HepG2 (cell line): Measurements from ENCODE around the gene TUBGCP4. TPM values are rescaled to one million over a fixed set of nuclear protein-coding genes. Genes with fewer than 3 reads are reported as not detected.

ENCODE experiments used
- ATAC-seq: fragments of 200-7000 bp; cut with Tn5 transposase; 3 replicates; pipeline ENCODE4 v1.9.1; 2020; ENCODE audit warnings: mild to moderate bottlenecking, moderate library complexity
- BruUV-seq: library from RNA; stranded (reverse); fragments of 400-500 nt; replicated peaks from 2 replicates; lab custom pipeline; 2021; lab: Mats Ljungman, UMichigan
- CTCF ChIA-PET: fragments of 300-600 bp; formaldehyde crosslinking; extraction: SDS; loops from one replicate; lab custom pipeline; 2021; ENCODE audit warnings: low total read pairs, inconsistent platforms, low intra/inter-chr PET ratio; lab: Yijun Ruan, JAX
- POLR2A ChIA-PET: fragments of 350-600 bp; sonication (Branson Sonifier 250); formaldehyde crosslinking; loops from one replicate; lab custom pipeline; 2020; ENCODE audit warnings: antibody characterized with exemption, inconsistent platforms; lab: Yijun Ruan, JAX
- DNase-seq: peaks from one replicate; pipeline ENCODE4 v3.0.0-alpha.2; 2015; ENCODE audit warnings: low spot score
- FAIRE-seq: peaks from 3 replicates; lab custom pipeline; 2011; peaks lifted over from hg19 to GRCh38; lab: Jason Lieb, UNC
- H2AFZ ChIP-seq: one replicate; pipeline ENCODE4 v1.6.1; 2011; ENCODE audit warnings: low read length, inconsistent platforms
- H3K27ac ChIP-seq: fragments of 300-600 bp; 3 replicates; pipeline ENCODE4 v1.8.0; 2011; ENCODE audit warnings: mixed run types, mild to moderate bottlenecking, mixed read lengths, low read length, inconsistent platforms; ENCODE audit not compliant: insufficient read depth; ENCODE audit errors: extremely low read length
- H3K27me3 ChIP-seq, 2 experiments: fragments of 200-600 bp in 1 of 2; 2 replicates in 1 of 2; 3 replicates in 1 of 2; pipeline versions ENCODE4 v1.6.0 to v1.8.0; 2011; ENCODE audit warnings: low read length in 2 of 2, mild to moderate bottlenecking in 2 of 2, moderate library complexity in 2 of 2, inconsistent platforms in 1 of 2; ENCODE audit not compliant: insufficient read depth in 2 of 2, control insufficient read depth in 1 of 2
- H3K36me3 ChIP-seq, 2 experiments: fragments of 200-600 bp in 1 of 2; replicated peaks in 1 of 2; 2 replicates in 1 of 2; 3 replicates in 1 of 2; pipeline versions ENCODE4 v1.5.1 to v1.8.0; 2011; ENCODE audit warnings: low read length in 2 of 2, inconsistent platforms in 1 of 2; ENCODE audit not compliant: insufficient read depth in 2 of 2, control insufficient read depth in 1 of 2
- H3K4me1 ChIP-seq: 2 replicates; pipeline ENCODE4 v1.5.1; 2012; ENCODE audit warnings: low read length, inconsistent platforms; ENCODE audit not compliant: insufficient read depth
- H3K4me2 ChIP-seq: 2 replicates; pipeline ENCODE4 v1.6.0; 2011; ENCODE audit warnings: low read depth, low read length, inconsistent platforms
- H3K4me3 ChIP-seq, 3 experiments: fragments of 200-600 bp in 1 of 3; sonication (generic), shearing (Covaris generic) in 1 of 3; replicated peaks in 1 of 3; 2 replicates each; pipeline ENCODE4 v1.5.1; 2011 to 2016; ENCODE audit warnings: low read length in 3 of 3, inconsistent platforms in 2 of 3, low read depth in 2 of 3, mild to moderate bottlenecking in 2 of 3, control low read depth in 1 of 3, mixed read lengths in 1 of 3; ENCODE audit not compliant: insufficient read depth in 1 of 3
- H3K79me2 ChIP-seq: one replicate; pipeline ENCODE4 v1.6.1; 2011; ENCODE audit warnings: low read length, inconsistent platforms; ENCODE audit not compliant: insufficient read depth
- H3K9ac ChIP-seq: 2 replicates; pipeline ENCODE4 v1.6.0; 2011; ENCODE audit warnings: mild to moderate bottlenecking, low read depth, low read length, inconsistent platforms; ENCODE audit not compliant: insufficient read depth
- H3K9me3 ChIP-seq: 2 replicates; pipeline ENCODE4 v1.5.1; 2012; ENCODE audit warnings: mild to moderate bottlenecking, low read length
- H4K20me1 ChIP-seq: 2 replicates; pipeline ENCODE4 v1.6.0; 2011; ENCODE audit warnings: inconsistent platforms, mild to moderate bottlenecking, low read length, moderate library complexity; ENCODE audit not compliant: insufficient read depth
- ATF7 ChIP-seq, 2 experiments: fragments of 450-650 bp in 1 of 2; sonication (generic) in 1 of 2; formaldehyde crosslinking in 1 of 2; IDR thresholded peaks; 2 replicates each; pipeline versions ENCODE4 v1.4.0 to v1.6.1; 2016 to 2020; ENCODE audit warnings: antibody characterized with exemption in 1 of 2, mild to moderate bottlenecking in 1 of 2, missing genetic modification reagents in 1 of 2
- KDM4B ChIP-seq: sonication (generic); formaldehyde crosslinking; IDR thresholded peaks from 2 replicates; pipeline ENCODE4 v1.4.0; 2020; ENCODE audit warnings: missing genetic modification reagents
- NFIB ChIP-seq: sonication (generic); formaldehyde crosslinking; IDR thresholded peaks from 2 replicates; pipeline ENCODE4 v1.9.0; 2021; ENCODE audit warnings: missing genetic modification reagents, mild to moderate bottlenecking, borderline replicate concordance
- POLR2AphosphoS5 ChIP-seq: IDR thresholded peaks from 2 replicates; pipeline ENCODE4 v1.6.1; 2012; ENCODE audit warnings: low read depth, low read length
- SMARCC2 ChIP-seq: fragments of 450-650 bp; IDR thresholded peaks from 2 replicates; pipeline ENCODE4 v1.6.1; 2017; ENCODE audit warnings: antibody characterized with exemption, mild to moderate bottlenecking
- SMC3 ChIP-seq: IDR thresholded peaks from 2 replicates; pipeline ENCODE4 v1.6.1; 2011; ENCODE audit warnings: low read length, improper control_type of control experiment
- SRF ChIP-seq: IDR thresholded peaks from 2 replicates; pipeline ENCODE4 v1.6.1; 2011; ENCODE audit warnings: mild to moderate bottlenecking, low read depth, low read length, moderate library complexity
- TBX2 ChIP-seq: sonication (generic); formaldehyde crosslinking; IDR thresholded peaks from 2 replicates; pipeline ENCODE4 v1.5.0; 2020; ENCODE audit warnings: missing genetic modification reagents, mild to moderate bottlenecking, borderline replicate concordance
- ZEB1 ChIP-seq: IDR thresholded peaks from 2 replicates; pipeline ENCODE4 v1.6.1; 2012; ENCODE audit warnings: mild to moderate bottlenecking, low read depth, inconsistent platforms; ENCODE audit not compliant: insufficient replicate concordance
- ZFYVE20 ChIP-seq: sonication (generic); formaldehyde crosslinking; IDR thresholded peaks from 2 replicates; pipeline ENCODE4 v1.8.0; 2023; ENCODE audit warnings: low read depth, mild to moderate bottlenecking, moderate library complexity, missing genetic modification reagents, borderline replicate concordance
- ZNF333 ChIP-seq: sonication (generic); formaldehyde crosslinking; IDR thresholded peaks from 2 replicates; pipeline ENCODE4 v1.4.0; 2020; ENCODE audit warnings: mild to moderate bottlenecking, missing genetic modification reagents, borderline replicate concordance
- ZNF652 ChIP-seq: IDR thresholded peaks from 2 replicates; pipeline ENCODE4 v1.6.1; 2016; ENCODE audit warnings: low read depth, borderline replicate concordance
- WGBS: methylation state at CpG from one replicate; pipeline ENCODE4 v1.1.6; 2017; ENCODE audit warnings: low lambda C conversion rate; 5-methylcytosine and 5-hydroxymethylcytosine counted together
- in situ Hi-C: cut with HindIII; loops from 2 replicates; pipeline ENCODE4 v1.10.0; 2017; ENCODE audit warnings: low pct_unique_long_range_greater_than_20kb; ENCODE audit not compliant: extremely low pct_ligation_motif_present
- intact Hi-C: fragments of 100-400 bp; cut with micrococcal nuclease; formaldehyde crosslinking; loops from one replicate; pipeline ENCODE4 v1.10.0; 2022; ENCODE audit not compliant: unreplicated experiment
- polyA plus RNA-seq, 8 experiments: library from polyadenylated mRNA; depleted of rRNA in 3 of 8; stranded (reverse) in 7 of 8; unstranded in 1 of 8; fragments of >200 nt; fragmentation: Illumina TruSeq in 4 of 8; extraction: Trizol in 4 of 8; gene quantifications; 2 replicates each; pipeline versions ENCODE4 v1.2.1 to v1.2.3, GENCODE V29; 2011 to 2016; ENCODE audit warnings: low read depth in 4 of 8, missing spikeins in 1 of 8, mixed read lengths in 1 of 8; ENCODE audit not compliant: insufficient read depth in 1 of 8
- total RNA-seq, 5 experiments: library from RNA; depleted of rRNA; stranded (reverse); fragments of >200 nt; fragmentation: Illumina TruSeq; extraction: Trizol; gene quantifications; 2 replicates each; pipeline ENCODE4 v1.2.3, GENCODE V29; 2016; ENCODE audit warnings: low read depth in 1 of 5
- TF ChIP-seq, protein P1 (sequence below): IDR thresholded peaks from 2 replicates; pipeline ENCODE4 v1.6.1; 2016; ENCODE audit warnings: control low read depth
- TF ChIP-seq, protein P2 (sequence below): sonication (generic); formaldehyde crosslinking; IDR thresholded peaks from 2 replicates; pipeline ENCODE4 v1.5.0; 2020; ENCODE audit warnings: missing genetic modification reagents
- TF ChIP-seq, protein P3 (sequence below): sonication (generic); formaldehyde crosslinking; IDR thresholded peaks from 2 replicates; pipeline ENCODE4 v1.5.0; 2020; ENCODE audit warnings: mild to moderate bottlenecking, low read depth, missing genetic modification reagents, borderline replicate concordance
- TF ChIP-seq, protein P4 (sequence below): sonication (generic); formaldehyde crosslinking; IDR thresholded peaks from 2 replicates; pipeline ENCODE4 v1.4.0; 2020; ENCODE audit warnings: missing genetic modification reagents
- TF ChIP-seq, protein P5 (sequence below): IDR thresholded peaks from 2 replicates; pipeline ENCODE4 v1.6.1; 2016; ENCODE audit warnings: low read depth, control low read depth

The TUBGCP4 gene
- total and polyA plus RNA-seq, 2 of the 13 experiments (the other 11 are each of a cell fraction or from before 2014, with no cell fraction given) = 15.0 to 20.5 TPM

DNA sequence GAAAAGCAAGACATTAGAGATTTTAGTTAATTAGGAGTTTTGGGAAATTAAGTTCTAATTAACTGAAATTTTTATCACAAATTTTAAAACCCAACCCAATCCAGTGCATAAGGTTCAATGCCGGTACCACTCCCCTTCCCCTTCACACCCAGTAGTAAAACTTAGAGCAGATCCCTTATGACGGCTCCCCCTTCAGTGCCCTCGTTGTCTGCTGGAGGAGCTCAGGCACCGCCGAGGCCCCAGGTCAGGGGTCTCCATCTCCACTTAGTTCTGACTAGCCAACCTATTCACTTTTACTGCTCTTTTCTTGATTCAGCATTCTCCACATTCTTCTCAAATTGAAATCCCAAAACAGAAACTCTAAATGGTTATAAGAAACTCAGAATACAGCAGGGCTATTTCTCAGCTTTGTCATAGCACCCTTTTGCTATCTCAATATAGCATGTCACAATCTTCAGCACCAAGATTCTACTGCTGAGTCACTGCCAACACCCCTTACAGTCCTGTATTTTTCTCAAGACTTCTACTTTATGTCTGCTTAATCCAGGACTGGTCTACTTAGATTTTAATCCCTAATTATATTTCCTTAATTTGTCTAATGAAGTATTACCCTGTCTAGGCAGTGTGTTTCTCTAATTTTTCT, 39.8 kb downstream of the TUBGCP4 start (continued):
- TF ChIP-seq, protein P1, sequence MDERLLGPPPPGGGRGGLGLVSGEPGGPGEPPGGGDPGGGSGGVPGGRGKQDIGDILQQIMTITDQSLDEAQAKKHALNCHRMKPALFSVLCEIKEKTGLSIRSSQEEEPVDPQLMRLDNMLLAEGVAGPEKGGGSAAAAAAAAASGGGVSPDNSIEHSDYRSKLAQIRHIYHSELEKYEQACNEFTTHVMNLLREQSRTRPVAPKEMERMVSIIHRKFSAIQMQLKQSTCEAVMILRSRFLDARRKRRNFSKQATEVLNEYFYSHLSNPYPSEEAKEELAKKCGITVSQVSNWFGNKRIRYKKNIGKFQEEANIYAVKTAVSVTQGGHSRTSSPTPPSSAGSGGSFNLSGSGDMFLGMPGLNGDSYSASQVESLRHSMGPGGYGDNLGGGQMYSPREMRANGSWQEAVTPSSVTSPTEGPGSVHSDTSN (CRISPR knock-in tag) = no peak
- TF ChIP-seq POLR2AphosphoS5 = no peak
- no peak for TF ChIP-seq SMARCC2
- TF ChIP-seq, protein P2, sequence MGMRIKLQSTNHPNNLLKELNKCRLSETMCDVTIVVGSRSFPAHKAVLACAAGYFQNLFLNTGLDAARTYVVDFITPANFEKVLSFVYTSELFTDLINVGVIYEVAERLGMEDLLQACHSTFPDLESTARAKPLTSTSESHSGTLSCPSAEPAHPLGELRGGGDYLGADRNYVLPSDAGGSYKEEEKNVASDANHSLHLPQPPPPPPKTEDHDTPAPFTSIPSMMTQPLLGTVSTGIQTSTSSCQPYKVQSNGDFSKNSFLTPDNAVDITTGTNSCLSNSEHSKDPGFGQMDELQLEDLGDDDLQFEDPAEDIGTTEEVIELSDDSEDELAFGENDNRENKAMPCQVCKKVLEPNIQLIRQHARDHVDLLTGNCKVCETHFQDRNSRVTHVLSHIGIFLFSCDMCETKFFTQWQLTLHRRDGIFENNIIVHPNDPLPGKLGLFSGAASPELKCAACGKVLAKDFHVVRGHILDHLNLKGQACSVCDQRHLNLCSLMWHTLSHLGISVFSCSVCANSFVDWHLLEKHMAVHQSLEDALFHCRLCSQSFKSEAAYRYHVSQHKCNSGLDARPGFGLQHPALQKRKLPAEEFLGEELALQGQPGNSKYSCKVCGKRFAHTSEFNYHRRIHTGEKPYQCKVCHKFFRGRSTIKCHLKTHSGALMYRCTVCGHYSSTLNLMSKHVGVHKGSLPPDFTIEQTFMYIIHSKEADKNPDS (CRISPR knock-in tag) = no peak
- TF ChIP-seq KDM4B = no peak
- TF ChIP-seq, protein P3, sequence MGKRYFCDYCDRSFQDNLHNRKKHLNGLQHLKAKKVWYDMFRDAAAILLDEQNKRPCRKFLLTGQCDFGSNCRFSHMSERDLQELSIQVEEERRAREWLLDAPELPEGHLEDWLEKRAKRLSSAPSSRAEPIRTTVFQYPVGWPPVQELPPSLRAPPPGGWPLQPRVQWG (CRISPR knock-in tag) = no peak
- TF ChIP-seq ZNF333 (CRISPR knock-in tag) = no peak
- TF ChIP-seq ZFYVE20 (CRISPR knock-in tag) = no peak

DNA sequence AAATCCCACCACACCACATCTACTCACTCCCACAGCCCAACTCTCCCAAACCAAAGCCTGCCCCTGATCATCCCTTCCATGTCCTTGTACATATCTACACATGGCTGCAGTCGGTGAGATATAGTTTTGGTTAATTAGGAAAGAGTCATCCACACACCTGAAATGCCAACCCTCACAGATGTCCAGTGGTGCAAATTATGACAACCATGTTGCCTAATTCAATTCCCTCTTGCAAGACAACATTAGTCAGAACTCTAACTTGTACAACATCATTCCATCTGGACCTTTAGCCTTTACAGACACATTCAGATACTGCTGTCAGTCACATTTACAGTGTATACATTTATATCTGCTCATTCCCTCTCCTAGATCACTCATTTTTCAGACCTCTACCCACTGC, 41.2 kb downstream of the TUBGCP4 start:
- BruUV-seq = no TSS peak
- H3K79me2 ChIP-seq = no peaks in the 10 kb centered on the region
- H3K4me2 ChIP-seq = no peak overlapping the region
- DNase-seq = no peak
- H3K4me3 ChIP-seq = no peak overlapping the region
- no peaks in the 10 kb centered on the region for H3K4me1 ChIP-seq
- POLR2A ChIA-PET = no interaction called here
- H3K27ac ChIP-seq = no peak overlapping the region
- no peak for FAIRE-seq
- H3K9ac ChIP-seq = no peak overlapping the region
- in situ Hi-C loops (no loop called here), intact Hi-C loops (no loop called here)
- no peaks in the 10 kb centered on the region for H3K27me3 ChIP-seq
- no peak for ATAC-seq
- H3K9me3 ChIP-seq = no peaks in the 10 kb centered on the region
- no peak overlapping the region for H2AFZ ChIP-seq
- peaks cover 18 to 55% of the 10 kb centered on the region in 2 experiments for H3K36me3 ChIP-seq
- CTCF ChIA-PET = no interaction called here
- WGBS = 100% methylated on average over 1 of the region's 1 CpG
- H4K20me1 ChIP-seq = no peaks in the 10 kb centered on the region
- TF ChIP-seq NFIB (CRISPR knock-in tag) (no peak), TBX2 (CRISPR knock-in tag) (no peak), SMC3 (no peak), SRF (no peak), ZEB1 (no peak), ZNF652 (no peak), ATF7 (IDR thresholded peaks at IDR 0.05) (no peak), ATF7 (CRISPR knock-in tag; IDR thresholded peaks at IDR 0.05) (no peak)
- TF ChIP-seq, protein P4, sequence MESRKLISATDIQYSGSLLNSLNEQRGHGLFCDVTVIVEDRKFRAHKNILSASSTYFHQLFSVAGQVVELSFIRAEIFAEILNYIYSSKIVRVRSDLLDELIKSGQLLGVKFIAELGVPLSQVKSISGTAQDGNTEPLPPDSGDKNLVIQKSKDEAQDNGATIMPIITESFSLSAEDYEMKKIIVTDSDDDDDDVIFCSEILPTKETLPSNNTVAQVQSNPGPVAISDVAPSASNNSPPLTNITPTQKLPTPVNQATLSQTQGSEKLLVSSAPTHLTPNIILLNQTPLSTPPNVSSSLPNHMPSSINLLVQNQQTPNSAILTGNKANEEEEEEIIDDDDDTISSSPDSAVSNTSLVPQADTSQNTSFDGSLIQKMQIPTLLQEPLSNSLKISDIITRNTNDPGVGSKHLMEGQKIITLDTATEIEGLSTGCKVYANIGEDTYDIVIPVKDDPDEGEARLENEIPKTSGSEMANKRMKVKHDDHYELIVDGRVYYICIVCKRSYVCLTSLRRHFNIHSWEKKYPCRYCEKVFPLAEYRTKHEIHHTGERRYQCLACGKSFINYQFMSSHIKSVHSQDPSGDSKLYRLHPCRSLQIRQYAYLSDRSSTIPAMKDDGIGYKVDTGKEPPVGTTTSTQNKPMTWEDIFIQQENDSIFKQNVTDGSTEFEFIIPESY (CRISPR knock-in tag) = no peak
- TF ChIP-seq, protein P5, sequence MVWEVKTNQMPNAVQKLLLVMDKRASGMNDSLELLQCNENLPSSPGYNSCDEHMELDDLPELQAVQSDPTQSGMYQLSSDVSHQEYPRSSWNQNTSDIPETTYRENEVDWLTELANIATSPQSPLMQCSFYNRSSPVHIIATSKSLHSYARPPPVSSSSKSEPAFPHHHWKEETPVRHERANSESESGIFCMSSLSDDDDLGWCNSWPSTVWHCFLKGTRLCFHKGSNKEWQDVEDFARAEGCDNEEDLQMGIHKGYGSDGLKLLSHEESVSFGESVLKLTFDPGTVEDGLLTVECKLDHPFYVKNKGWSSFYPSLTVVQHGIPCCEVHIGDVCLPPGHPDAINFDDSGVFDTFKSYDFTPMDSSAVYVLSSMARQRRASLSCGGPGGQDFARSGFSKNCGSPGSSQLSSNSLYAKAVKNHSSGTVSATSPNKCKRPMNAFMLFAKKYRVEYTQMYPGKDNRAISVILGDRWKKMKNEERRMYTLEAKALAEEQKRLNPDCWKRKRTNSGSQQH (CRISPR knock-in tag) = no peak
